GM18517 (cell line): ENCODE data around the gene ITGB8.

Source experiments
- ATAC-seq: cut with Tn5 transposase; IDR thresholded peaks from one replicate; pipeline ENCODE4 v1.9.1; 2021; ENCODE audit warnings: mild to moderate bottlenecking, moderate library complexity; ENCODE audit not compliant: unreplicated experiment

Gene ITGB8

DNA sequence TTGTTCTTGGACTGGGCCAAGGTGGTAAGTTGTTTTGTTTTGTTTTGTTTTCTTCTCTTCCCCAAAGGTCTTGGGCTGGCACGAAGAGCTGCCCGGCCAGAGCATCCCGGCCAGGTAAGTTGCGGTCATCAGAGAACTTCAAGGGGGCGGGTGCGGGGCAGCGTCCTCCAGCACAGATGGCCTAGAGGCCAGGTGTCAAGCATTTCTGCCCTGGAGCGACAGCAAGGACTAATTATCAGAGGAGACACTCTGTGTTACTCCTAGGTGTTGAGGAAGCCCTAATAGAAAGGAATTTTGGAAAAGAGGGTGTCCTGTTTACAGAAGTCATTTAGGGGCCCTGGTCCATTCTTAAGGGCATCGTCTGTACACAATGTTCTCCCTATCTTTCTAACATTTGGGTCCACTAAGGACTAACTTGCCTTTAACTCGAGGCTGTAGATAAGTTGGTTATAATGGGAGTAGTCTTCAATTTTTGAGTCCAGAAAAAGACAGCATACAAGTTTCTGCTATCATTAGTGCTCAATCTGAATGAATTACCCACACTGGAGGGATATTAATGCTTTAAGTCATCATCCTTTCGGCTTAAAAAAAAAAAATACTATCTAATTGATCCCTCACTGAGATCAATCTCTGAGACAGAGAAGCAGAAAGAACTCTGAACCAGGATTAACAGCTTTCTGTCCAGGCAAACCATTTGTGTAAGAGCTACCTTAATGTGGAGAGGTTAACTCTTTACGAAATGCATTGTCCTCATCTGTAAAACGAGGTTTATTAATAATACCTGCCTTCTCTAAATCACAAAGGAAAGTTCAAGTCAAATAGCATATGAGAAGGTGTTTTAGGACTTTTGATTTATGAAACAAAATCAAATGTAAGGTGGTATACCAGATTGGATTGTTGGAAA, 1.5 kb downstream of the ITGB8 start:
- ATAC-seq = no peak

GRCh38 chr7:20338285-20338684, 7.6 kb downstream of the ITGB8 start:
- ATAC-seq = no peak

DNA sequence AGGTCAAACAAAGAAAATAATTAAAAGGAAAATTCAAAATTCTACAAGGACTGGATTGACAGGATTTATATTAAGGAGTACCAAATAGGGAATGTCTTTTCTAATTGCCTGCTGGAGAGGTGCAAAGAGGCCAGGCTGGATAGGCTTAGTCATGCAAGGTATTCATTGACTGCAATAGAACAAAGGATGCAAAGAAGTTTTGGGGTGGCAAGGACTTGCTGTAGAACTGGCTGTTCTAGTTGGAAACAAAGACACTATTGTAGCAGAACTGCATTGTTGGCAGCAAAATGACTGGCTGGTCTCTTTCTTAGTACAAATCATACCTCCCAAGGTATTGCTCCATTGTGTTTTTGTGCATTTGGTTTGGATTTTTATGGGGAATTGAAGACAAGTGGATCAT, 10.1 kb downstream of the ITGB8 start:
- ATAC-seq = no peak

DNA sequence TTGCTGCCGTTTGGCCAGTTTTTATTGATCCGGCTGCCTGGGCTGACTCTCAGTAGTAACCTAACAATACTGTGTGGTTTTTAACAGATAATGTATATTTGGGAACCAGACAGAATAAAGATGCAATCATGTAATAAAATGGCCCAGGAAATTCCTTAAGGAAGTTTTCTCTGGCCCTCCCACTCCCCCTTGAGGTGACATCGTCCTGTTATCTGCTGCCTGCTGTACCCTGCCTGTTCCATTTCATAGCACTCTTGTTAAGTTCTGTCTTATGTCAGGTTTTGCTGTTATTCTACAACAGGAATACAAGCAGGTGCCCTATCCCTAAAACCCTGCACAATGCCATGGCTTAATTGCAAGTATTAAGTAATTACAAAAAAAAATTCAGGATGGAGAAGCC, 12.5 kb downstream of the ITGB8 start:
- no peak for ATAC-seq

- ATAC-seq = no peak
These were observed 13.2 kb downstream of the ITGB8 start for GRCh38 chr7:20343941-20344340.

GRCh38 chr7:20344396-20344795, 13.7 kb downstream of the ITGB8 start:
- ATAC-seq = no peak

DNA sequence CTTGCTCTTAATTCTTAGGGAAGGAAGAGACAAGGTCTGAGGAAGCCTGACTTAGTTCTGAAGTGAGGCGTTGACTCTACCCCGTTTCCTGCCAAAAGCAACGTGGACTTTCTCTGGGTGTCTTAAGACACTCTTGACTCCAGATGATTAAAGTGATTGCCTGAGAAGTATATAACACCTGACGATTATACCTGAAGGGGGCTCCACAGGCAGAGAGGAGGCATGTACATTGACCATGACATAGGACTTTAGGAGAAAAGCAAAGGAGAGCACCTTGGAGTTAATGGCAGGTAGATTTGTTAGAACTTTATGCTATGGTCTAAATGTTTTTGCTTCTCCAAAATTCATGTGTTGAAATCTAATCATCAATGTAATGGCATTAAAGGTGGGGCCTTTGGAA, 15.9 kb downstream of the ITGB8 start:
- no peak for ATAC-seq

DNA sequence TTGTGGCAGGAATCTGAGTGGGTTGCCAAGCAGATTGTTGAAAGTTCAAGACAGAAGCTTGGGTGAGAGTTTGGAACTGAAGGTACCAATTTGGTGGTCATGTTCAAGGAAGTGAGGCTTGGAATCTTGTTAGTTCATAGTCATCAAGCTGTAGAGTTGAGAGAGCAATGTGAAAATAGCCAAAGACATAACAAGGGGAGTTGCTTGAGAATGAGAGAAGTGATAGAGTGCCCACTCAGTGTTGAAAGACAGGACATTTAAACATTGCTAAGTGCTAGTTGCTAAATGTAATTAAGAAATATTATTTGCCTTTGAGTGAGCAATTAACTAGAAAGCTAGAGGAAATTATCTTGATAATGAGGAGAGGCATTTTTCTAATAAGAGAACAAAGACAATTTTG, 17.0 kb downstream of the ITGB8 start:
- ATAC-seq = no peak

GRCh38 chr7:20348125-20348807, 17.6 kb downstream of the ITGB8 start:
- no peak for ATAC-seq

DNA sequence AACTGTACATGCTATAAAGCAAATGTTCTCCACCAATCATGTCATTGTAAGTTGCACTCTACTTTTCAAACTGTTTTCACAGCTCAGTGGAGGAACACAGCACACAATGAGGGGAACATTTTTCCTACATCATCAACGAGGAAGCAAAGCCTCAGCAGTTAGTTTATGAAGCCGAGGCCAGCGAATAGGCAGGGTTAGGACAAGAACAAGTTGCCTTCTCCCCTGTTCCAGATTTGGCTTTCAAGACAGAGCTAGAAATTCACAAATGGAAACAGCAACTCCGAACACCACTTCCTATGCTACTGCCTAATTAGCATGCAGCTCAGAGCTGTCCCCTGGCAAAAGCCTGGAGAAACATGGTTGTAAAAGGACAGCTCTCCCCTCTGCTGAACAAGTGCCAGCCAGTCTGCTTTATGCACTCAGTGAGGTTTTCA, 19.8 kb downstream of the ITGB8 start:
- no peak for ATAC-seq

DNA sequence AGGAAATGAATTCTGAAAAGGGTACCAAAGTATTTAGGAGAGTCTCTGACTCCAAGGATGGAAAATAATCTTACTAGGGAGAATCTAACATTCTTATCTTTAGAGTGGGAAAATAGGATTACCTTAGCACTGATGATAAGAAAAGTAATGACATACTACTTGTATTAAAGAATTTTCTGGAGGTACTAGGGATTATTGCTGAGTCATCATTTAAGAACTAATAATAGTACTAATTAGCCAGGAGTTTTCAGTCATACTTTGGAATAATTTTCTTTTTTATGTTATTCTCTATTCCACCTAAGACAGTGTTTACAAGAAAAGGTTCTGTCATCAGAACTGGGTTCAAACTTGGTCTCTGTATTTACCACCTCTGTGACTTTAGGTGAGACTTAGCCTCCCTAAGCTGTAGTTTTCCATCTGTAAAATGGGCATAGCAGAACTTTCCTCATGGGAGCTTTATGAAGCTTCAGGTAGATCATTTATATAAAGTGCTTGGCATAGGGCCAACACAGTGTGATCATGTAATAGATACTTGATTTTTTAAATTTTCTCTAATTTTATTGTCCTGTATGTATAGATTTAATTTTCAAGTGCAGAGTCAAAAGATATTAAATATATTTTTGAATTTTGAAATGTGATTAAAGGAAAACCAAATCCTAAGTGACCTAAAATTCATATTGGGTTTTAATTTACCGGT, 20.4 kb downstream of the ITGB8 start:
- ATAC-seq = no peak

DNA sequence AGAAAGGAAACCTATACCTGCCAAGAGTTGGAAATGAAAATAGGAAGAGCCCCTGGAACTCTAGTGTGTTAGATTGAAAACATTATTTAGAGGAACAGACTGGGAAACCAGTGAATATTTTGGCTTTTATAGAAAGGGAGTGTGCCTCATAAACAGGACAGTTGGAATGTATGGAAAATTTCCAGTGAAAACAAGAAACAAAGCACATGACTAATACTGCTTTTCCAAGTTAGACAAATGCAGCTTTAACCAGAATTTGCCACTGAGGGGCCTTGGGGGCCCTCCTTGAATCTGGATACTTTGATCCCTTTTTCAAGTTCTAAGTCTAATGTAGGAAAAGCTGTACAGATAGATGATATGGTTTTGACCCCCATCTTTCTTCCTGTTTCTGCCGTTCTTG, 21.2 kb downstream of the ITGB8 start:
- no peak for ATAC-seq

GRCh38 chr7:20352573-20353306, 22.0 kb downstream of the ITGB8 start:
- ATAC-seq = no peak

GRCh38 chr7:20354610-20355528, 24.2 kb downstream of the ITGB8 start:
- ATAC-seq = no peak

DNA sequence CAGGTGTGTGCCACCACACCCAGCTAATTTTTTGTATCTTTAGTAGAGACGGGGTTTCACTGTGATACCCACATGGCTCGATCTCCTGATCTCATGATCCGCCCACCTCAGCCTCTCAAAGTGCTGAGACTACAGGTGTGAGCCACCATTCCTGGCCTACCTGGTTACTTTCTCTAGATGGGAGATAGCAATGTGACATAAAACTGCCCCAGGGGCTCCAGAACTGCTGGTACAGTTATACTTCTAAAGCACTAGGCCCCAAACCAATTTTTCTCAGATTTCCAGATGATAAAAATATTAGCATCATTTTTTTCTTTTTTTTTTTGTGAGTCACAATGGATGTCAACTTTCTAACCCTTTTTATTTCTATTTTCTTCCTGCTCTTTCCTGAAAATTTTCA, 27.4 kb downstream of the ITGB8 start:
- no peak for ATAC-seq

- no peak for ATAC-seq
These were observed 28.1 kb downstream of the ITGB8 start for GRCh38 chr7:20358762-20359282.

DNA sequence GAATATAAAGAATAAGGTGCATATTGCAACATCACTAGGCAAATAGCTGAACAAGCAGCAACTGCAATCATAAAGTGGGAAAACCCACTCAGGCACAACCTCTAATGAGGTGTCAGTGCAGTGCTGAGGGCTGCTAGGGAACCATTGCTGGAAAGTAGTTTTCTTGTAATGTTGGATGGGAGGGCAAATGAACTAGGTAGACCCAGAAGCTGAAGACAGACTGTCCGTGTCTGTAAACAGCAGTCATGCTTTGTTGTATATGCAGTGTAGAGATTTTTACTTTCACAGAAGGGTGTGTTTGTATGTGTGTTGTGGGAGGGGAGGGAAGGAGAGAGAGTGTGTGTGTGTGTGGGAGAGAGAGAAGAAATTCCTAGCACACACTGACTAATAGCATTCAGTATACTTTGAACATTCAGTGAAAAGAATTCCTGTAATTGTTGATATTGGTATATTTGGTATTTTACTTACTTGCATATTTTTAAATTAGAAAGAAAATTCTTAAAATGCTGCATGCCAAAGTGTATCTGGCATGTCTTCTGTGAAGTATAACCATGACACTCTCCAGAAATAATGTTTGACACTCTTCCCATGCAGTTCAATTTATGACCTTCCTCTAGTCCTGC, 28.8 kb downstream of the ITGB8 start:
- no peak for ATAC-seq

DNA sequence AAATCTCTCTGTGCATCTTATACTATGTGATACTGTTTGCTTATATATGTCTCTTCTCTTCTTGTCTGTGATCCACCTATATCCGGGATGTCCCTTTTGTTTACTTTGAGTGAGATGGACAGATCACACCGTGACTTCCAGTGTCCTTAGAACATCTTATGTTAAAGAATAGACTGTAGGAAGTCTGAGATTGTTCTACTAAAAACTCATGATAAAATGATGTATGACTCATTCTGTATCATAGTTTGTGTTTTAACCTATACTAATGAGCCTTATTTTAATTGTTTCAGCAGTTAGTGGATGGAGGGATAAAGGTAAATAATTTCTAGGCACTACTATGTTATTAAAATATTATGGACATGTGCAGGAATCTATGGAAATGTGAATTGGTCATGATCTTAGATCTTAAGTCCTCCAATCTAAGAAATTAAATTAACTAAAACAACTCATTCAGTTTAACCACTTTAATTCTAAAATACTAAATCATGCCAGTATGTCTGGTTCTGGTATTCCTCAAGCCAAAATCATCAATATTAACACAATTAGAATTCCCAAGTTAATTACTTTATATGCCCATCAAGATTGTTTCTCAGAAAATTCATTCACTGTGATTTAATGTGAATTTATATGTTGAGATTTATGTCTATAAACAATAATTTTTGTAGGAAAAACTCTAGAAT, 32.0 kb downstream of the ITGB8 start:
- ATAC-seq = no peak
